Prostate gland (tissue), 2 donors: ENCODE data around the gene MRPL50.

ENCODE experiments used
- CTCF ChIP-seq, 4 experiments: fragments of 200-600 bp in 2 of 4; fragments of 450-650 bp in 2 of 4; sonication (generic) in 2 of 4; IDR thresholded peaks; 1 replicate in 3 of 4; 2 replicates in 1 of 4; pipeline ENCODE4 v1.5.1; 2016 to 2019; ENCODE audit warnings: antibody characterized with exemption in 4 of 4, mild to moderate bottlenecking in 2 of 4, moderate library complexity in 2 of 4
- POLR2A ChIP-seq: fragments of 450-650 bp; IDR thresholded peaks from one replicate; pipeline ENCODE4 v1.6.1; 2016; ENCODE audit warnings: antibody characterized with exemption, mild to moderate bottlenecking

DNA sequence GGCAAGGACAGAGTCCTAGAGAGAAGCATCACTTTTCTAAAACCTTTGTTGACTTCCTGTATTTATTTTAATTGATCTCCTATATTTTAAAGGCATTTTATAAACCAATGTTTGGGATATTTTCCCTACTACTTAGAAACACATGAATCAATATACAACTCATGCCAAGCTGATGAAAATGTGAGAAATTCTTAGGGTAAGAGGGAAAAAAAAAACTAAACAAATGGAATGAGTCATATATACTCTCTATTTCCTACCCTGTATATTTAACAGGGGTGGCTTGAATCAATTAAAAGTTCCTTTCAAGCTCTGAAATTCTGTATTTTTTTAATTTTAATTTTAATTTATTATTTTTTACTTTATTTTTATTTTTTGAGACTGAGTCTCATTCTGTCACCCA is 33.2 kb downstream of the MRPL50 start:
- no peak for TF ChIP-seq POLR2A
- TF ChIP-seq CTCF (IDR thresholded peaks at IDR 0.05) = no peak
